NCI-H460 (cell line): ENCODE measurements around the gene HTD2. TPM values are rescaled to one million over a fixed set of nuclear protein-coding genes. Genes with fewer than 3 reads are reported as not detected.

Experiments
- DNase-seq: peaks from one replicate; pipeline ENCODE4 v3.0.0-alpha.2; 2016; ENCODE audit warnings: low read depth; ENCODE audit errors: extremely low read depth
- total RNA-seq: library from RNA; depleted of rRNA; stranded (reverse); fragments of >200 nt; shearing (Covaris generic); gene quantifications from 2 replicates; pipeline ENCODE4 v1.2.3, GENCODE V29; 2014

Gene HTD2
- total RNA-seq, 1 experiment from 2014 or later = 7.5 TPM

- DNase-seq = no peak
These were observed 14.5 kb upstream of the HTD2 start for GRCh38 chr3:58291671-58292338.

- DNase-seq = no peak
These were observed 13.5 kb upstream of the HTD2 start for GRCh38 chr3:58292866-58293265.

- DNase-seq = no peak
These were observed 12.8 kb upstream of the HTD2 start for GRCh38 chr3:58293516-58293915.

DNA sequence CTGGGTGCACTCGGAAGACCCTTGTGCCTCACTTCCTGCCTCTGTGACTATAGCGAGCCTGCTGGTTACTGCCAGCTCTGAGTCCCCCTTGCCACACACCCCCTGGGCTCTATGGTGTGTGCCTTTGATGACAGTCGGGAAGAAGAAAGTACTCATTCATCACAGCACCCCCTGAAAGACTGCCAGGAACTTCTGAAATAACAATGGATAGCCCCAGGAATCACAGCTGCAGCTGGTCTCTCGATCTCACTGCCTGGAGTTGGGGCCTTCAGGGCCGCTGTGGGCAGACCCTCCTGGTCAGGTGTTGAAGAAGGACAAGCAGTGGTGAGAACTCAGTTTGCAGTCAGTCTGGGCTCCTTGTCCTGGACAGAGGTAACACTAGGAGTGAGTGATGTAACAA is 10.1 kb upstream of the HTD2 start:
- DNase-seq = no peak

GRCh38 chr3:58296843-58297242 is 9.5 kb upstream of the HTD2 start:
- DNase-seq = no peak

- DNase-seq = no peak
These were observed 8.1 kb upstream of the HTD2 start for GRCh38 chr3:58298190-58298589.

GRCh38 chr3:58299075-58299474 is 7.2 kb upstream of the HTD2 start:
- DNase-seq = no peak

GRCh38 chr3:58299839-58300516 is 6.3 kb upstream of the HTD2 start:
- no peak for DNase-seq

GRCh38 chr3:58307639-58308215 is 1.4 kb downstream of the HTD2 start:
- DNase-seq = peak; percentile 11

DNA sequence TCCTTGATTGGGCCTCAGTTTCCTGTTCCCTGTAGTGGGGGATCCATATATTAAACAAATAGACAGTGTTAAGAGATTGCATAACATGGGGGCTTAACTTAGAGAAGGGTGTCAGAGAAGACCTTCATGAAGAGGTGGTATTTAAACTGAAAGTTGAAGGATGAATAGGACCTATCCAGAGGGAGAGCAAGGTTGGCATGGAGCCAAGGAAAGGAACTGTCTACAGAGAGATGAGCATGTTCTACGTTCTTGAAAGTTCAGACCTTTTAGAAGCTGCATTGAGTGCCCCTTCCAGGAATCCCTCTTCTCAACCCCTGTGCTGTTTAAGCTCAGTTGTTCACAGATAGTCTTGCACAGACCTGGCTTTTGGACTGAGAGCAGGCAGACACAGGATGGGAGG is 2.4 kb downstream of the HTD2 start:
- DNase-seq = no peak

- DNase-seq = no peak
These were observed 11.5 kb downstream of the HTD2 start for GRCh38 chr3:58317811-58318210.

DNA sequence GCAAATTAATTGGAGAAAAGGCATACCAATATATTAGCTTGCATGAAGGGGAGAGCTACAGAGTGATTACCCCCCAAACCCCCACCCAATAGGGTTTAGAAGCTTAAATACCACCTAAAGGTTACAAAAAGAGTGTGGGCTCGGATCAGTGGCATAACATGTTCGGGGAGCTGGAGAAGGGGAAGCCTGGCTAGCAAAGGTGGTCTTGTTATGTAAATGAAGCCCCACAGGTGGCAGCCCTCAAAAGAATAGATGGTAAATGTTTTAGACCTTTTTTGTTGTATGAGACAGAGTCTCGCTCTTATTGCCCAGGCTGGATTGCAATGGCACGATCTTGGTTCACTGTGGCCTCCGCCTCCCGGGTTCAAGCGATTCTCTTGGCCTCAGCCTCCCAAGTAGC is 15.5 kb downstream of the HTD2 start:
- DNase-seq = no peak

DNA sequence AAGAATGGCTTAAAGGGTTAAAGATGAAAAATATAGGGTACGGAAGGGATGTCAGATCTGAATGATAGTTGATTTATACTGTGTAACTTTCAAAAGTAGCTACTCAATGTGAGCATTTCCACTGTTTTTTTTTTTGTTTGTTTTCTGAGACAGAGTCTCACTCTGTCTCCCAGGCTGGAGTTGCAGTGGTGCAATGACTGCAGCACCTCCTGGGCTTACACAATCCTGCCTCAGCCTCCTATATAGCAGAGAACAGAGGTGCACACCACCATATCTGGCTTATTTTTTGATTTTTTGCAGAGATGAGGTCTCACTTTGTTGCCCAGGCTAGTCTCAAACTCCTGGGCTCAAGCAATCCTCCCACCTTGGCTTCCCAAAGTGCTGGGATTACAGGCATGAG is 16.5 kb downstream of the HTD2 start:
- DNase-seq = no peak

- DNase-seq = no peak
These were observed 17.4 kb downstream of the HTD2 start for GRCh38 chr3:58323529-58324390.

GRCh38 chr3:58324391-58325390 is 18.4 kb downstream of the HTD2 start:
- DNase-seq = no peak

DNA sequence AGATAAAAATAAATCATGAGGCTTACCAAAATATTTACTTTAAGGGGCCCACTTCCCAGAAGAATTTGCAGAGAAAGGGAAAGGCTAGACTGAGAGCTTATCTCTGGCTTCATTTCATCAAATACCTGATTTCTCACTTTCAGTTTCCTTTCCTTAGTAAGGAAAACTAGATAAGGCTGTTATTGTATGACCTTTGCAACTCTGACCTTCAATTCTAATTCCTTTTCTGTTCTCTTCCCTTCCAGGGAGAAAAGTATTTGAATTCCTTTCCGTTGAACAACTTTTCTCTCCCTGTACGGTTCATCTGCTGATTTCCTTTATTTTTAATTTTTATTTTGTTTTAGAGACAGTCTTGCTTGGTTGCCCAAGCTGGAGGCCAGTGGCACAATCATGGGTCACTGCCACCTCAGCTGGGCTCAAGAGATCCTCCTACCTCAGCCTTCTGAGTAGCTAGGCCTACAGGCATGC is 19.2 kb downstream of the HTD2 start:
- DNase-seq = no peak

- DNase-seq = no peak
These were observed 20.1 kb downstream of the HTD2 start for GRCh38 chr3:58326267-58326900.

DNA sequence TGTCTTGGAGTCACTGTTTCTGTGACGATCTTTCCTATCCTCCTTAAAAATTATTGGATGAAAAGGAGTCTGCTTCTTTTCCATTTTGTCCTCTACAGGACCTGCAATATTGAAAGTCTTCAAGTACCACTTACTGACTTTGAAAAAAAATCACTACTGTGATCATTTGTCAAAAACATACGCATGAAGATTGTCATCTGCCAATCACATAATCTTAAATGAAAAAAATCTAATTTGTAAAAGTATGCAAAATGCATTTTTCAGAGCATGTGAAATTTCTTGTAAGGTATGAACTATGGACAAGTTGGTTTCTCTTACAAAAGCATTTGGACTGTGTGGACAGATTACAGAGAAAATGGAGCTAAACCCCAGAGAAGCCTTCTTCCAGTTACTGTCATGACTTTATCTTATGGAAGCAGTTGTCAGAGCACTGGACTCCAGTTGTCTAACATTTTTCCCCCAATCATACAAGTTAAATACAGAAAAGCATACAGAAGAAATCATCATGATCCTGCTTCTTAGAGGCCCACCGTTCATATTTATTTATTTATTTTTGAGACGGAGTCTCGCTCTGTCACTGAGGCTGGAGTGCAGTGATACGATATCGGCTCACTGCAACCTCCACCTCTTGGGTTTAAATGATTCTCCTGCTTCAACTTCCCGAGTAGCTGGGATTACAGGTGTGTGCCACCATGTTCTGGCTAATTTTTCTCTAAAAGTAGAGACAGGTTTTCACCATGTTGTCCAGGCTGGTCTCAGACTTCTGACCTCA is 23.0 kb downstream of the HTD2 start:
- no peak for DNase-seq
